Measurements from ENCODE around the gene TSLP.

- TF ChIP-seq ZNF274 (IDR thresholded peaks at IDR 0.05; ENCODE audit: low read depth, low read length) (no peak), YY1 (IDR thresholded peaks at IDR 0.05; ENCODE audit: insufficient read depth, insufficient read length) (no peak), SUZ12 (IDR thresholded peaks at IDR 0.05; ENCODE audit: extremely low read depth, insufficient read depth, insufficient read length) (no peak)
These were observed 47.7 kb downstream of the TSLP start for GRCh38 chr5:111119221-111119620.
